GM12873 (cell line): ENCODE results near the gene ARL6.

Experiments
- TF ChIP-seq, protein P1 (sequence below): IDR thresholded peaks from 2 replicates; pipeline ENCODE4 v1.5.1; 2012; ENCODE audit warnings: low read depth, mild to moderate bottlenecking, moderate library complexity, low read length, control low read depth; ENCODE audit not compliant: insufficient read depth; ENCODE audit errors: missing control alignments

ARL6 gene

DNA sequence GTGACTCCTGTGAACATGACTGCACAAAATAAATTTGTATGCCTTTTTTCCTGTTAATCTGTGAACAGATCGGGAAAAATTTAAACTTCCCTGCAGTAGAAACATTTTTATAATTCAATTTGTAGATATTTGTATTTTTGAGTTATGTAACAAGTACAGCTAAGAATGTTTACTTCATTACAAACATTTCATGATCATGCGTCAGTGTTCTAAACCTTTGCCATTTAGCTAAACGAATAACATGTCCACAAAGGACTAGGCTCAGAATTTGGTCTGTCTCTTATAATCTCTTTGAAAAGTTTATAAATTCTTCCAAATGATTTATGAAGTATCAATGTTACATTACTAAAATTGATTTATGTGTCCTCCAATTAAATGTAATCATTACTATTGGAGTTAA lies 39.9 kb downstream of the ARL6 start:
- TF ChIP-seq, protein P1, sequence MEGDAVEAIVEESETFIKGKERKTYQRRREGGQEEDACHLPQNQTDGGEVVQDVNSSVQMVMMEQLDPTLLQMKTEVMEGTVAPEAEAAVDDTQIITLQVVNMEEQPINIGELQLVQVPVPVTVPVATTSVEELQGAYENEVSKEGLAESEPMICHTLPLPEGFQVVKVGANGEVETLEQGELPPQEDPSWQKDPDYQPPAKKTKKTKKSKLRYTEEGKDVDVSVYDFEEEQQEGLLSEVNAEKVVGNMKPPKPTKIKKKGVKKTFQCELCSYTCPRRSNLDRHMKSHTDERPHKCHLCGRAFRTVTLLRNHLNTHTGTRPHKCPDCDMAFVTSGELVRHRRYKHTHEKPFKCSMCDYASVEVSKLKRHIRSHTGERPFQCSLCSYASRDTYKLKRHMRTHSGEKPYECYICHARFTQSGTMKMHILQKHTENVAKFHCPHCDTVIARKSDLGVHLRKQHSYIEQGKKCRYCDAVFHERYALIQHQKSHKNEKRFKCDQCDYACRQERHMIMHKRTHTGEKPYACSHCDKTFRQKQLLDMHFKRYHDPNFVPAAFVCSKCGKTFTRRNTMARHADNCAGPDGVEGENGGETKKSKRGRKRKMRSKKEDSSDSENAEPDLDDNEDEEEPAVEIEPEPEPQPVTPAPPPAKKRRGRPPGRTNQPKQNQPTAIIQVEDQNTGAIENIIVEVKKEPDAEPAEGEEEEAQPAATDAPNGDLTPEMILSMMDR = no peak

DNA sequence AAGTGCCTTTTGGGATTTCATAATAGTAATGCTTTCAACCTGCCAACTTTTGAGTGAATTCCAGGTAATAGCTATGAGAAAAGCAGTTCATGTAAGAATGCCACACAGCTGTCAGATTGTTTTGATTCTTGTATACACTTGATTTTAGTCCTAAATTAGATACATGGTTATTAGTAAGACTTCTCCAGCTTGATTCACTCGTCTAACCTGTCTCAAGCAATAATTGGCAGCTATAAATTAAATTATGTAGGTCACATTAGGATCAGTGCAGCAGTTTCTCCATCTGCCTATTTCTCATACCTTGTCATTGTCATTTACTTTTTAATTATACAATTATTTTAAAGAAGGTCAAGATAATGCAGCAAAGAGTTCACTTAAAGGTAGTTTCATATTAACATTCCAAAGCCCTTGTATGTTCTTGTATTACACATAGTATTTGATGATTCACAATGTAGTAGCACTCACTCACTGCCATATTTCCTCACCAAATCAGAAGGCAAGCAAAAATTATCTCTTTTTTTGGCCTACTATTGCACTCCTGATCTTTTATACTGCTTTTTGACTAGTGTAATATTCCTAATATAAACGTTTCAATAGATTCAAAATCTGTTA lies 46.3 kb downstream of the ARL6 start:
- TF ChIP-seq, protein P1 = no peak

DNA sequence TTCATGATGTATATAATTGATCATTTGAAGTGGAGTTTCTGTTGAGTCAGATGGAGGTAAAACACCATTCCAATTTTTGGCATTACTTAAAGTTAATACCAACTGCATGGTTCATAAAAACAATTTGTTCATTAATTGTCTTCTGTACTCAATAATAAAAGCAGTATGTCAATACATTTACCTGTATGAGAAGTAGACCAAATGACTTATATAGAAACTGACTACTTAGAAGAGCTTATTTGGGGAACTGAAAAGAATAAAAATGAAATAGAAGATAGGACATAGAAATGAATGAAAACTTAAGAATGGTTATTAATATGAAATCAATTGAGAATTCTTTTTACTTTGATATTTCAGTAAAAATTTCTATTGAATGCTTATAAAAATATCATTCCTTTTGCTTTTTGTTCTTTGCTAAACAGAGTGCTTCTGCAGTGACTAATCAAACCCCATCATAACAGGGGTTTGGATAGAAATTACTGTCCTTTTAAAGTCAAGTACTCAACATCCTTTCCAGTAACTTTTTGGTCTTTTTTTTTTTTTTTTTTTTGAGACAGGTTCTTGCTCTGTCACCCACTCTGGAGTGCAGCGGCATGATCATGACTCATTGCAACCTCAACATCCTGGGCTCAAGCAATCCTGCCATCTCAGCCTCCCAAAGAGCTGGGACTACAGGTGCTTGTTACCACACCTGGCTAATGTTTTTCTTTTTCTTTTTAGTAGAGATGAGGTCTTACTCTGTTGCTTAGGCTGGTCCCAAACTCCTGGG lies 50.8 kb downstream of the ARL6 start:
- TF ChIP-seq, protein P1 = no peak

DNA sequence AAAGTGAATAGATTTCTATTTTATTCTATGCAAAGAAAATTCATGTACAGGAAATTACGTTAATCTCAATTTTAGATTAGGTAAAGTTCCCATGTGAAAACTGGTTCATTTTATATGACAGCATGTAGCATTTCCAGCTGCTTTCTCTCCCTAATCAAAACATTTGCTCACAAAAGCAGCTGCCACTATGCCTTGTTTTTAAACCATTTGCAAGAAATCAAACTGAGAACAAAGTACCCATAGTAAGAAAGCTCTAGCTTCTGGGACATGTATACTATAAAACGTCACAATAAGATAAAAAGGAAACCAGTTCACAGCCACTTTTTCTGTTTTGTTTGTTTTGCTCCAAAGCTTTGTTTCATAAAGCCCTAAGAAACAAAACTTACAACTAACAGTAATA lies 52.3 kb downstream of the ARL6 start:
- TF ChIP-seq, protein P1 = no peak

DNA sequence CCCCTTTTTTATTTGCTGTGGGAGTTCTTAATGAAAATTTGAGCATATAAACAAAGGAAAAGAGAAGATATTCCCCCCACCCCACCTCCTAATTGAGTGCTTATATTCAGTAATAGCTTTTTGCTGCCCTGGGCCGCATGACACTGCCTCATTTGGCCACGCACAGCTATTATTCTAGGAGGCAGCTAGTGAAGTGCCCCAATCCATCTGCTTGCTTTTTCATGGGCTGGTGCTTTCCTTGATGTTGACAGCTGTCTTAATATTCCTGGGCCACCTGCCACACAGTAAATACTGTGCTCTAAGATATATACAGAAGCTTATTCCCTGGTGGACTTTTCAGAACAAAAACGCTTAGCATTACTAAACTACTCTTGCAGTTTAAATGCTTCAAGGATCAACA lies 53.4 kb downstream of the ARL6 start:
- TF ChIP-seq, protein P1 = no peak

DNA sequence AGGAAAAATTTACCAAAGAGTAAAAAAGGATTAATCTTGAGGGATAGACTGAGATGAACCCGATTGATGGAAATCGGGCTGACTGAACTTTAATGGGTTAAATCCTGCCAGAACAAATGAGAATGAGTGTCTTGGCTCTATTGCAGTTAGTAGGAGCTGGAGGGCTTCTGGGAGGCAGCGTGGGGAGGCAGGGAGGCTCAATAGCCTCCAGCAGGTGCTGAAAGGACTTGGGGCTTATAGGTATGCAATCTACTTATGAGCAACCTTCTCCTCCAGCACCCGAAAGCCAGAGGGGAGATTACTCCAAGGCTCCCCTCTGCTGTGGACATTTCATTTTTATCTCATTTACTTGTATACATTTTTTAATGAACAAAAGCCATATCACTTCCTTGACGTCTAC lies 56.2 kb downstream of the ARL6 start:
- TF ChIP-seq, protein P1 = no peak

DNA sequence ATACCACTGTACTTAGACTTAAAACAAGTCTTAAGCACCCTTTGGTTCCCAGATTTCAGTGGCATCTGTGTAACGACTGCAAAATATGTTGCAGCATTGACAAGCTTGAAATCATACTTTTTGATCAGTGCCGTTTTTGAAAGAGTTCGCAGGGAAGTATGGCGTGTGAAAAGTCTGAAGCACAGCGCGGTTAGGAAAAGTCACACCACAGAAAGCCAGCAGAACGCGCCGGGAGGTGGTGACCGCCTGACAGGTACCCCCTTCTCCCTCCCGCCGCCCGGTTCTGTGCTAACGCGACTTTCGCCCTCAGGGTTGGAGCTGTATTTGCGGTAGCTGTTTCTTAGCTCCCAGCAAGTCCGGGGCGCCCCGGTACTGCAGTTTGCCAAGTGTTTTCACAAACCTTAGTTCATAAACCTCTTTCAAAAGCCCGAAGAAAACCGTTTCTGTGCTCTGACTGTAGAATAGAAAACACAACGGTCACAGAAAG lies 56.8 kb downstream of the ARL6 start:
- TF ChIP-seq, protein P1 = no peak
